ENCODE results near the gene MAP2K3. TPM values are rescaled to one million over a fixed set of nuclear protein-coding genes. Genes with fewer than 3 reads are reported as not detected.

Gene MAP2K3
- 131 TPM for polyA plus RNA-seq

- Mint-ChIP-seq H3K27ac (peak within 1 kb of the TSS; percentile 98 to 99 (median 99)), H3K27me3 (no peaks in the 10 kb centered on the region), H3K9me3 (no peaks in the 10 kb centered on the region), H3K4me3 (peak within 1 kb of the TSS; percentile 92 to 97 (median 94)), H3K36me3 (no peaks in the 10 kb centered on the region), H3K4me1 (peaks cover 37 to 54% (median 53%) of the 10 kb centered on the region in 3 donors)
These were observed at the start of gene MAP2K3 for GRCh38 chr17:21284319-21285163. Gene MAP2K3 (plus strand): TSS chr17:21284711. CDS start chr17:21284921, 210 bp downstream.

- Mint-ChIP-seq H3K4me1 (no peaks in the 10 kb centered on the region), H3K27me3 (no peaks in the 10 kb centered on the region), H3K27ac (no peak overlapping the region), H3K36me3 (peaks cover 4% of the 10 kb centered on the region), H3K9me3 (peaks cover 0 to 12% (median 3%) of the 10 kb centered on the region in 3 donors), H3K4me3 (no peak overlapping the region)
These were observed 48.6 kb upstream of the MAP2K3 start for GRCh38 chr17:21235921-21236320.

DNA sequence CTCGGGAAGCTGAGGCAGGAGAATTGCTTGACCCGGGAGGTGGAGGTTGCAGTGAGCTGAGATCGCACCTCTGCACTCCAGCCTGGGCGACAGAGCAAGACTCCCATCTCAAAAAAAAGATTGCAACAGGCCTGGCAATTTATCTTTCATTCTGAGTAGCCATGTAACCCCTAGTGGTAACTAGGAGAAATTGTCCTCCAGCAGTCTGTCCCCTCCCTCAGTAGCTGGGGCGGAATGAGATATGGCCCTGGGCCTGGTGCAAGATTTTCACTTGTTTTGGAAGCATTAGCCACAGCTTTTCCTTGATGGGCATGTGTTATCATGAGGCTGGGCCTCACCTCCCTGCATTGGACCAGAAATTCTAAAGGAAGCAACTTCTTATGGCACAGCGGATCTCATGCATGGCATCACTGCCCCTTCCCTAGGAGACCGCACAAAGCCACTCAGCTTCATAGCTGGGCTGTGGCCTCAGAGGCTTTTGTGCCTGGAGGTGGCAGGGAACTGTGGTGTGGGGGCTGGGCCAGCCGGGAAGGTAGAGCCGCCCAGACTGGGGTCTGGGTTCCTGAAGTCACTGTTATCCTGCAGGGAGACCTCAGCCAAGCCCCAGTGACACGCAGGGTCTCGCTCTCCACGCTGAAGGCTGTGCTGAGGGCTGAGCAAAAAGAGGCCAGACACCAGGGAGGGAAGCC is 44.7 kb upstream of the MAP2K3 start:
- Mint-ChIP-seq H3K4me3 (no peak overlapping the region), H3K27me3 (no peaks in the 10 kb centered on the region), H3K36me3 (no peaks in the 10 kb centered on the region), H3K4me1 (no peaks in the 10 kb centered on the region), H3K9me3 (no peaks in the 10 kb centered on the region), H3K27ac (peak overlapping the region in 1 of 3 donors; percentile 24)

DNA sequence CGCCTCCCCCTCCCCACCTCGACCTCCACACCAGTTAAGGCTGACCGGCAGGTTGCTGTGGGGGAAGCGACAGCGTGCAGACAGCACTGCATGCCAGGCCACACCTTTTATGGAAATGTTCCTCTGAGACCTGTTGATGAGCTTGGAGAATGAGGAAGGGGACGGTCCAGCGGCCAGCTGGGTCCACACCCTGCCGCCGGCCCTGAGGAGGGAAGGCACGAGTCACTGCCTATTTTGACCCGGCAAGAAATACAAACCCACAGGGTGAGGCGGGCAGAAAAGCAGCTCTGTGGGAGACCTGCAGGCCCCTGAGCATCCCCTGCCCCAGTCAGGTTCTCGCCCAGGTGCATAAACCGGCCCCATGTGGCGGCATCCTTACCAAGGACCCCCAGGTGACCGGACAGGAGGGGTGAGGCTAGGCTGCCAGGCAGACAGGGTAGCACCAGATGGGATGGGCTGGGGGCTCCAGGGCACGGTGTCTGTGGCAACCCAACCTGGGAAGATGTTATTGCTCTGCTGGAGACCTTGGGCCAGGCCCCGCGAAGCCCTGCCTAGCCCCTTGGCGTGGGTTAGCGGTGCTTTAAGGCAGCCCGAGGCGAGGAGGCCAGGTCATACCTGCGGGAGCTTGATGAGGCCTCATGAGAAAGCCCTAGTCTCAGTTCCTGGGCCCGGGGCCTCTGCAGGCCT is 44.0 kb upstream of the MAP2K3 start:
- no peak overlapping the region for H3K4me3 Mint-ChIP-seq
- H3K9me3 Mint-ChIP-seq, result no peaks in the 10 kb centered on the region
- H3K27me3 Mint-ChIP-seq, result no peaks in the 10 kb centered on the region
- no peak overlapping the region for H3K27ac Mint-ChIP-seq
- no peaks in the 10 kb centered on the region for H3K36me3 Mint-ChIP-seq
- no peaks in the 10 kb centered on the region for H3K4me1 Mint-ChIP-seq

DNA sequence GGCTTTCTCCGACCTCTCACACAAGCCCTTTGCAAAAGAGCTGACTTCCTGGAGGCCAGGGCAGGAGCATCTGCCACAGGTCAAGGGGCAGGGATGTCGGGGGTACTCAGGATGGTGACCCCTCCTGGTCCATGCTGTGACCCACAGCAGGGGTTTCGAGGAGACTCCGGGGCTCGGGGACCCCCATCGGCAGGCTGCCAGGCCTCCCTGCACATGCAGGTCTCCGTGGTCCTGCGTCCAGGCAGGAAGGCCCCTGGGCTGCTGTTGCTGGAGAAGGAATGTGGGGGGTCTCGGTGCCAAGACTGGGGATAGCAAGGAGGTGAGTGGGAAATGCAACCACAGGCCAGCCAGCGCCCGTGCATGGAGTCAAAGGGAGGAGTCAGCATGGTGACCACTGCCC is 42.9 kb upstream of the MAP2K3 start:
- H3K9me3 Mint-ChIP-seq, result no peaks in the 10 kb centered on the region
- no peaks in the 10 kb centered on the region for H3K27me3 Mint-ChIP-seq
- H3K27ac Mint-ChIP-seq, result peak overlapping the region in 1 of 3 donors; percentile 16
- no peak overlapping the region for H3K4me3 Mint-ChIP-seq
- H3K36me3 Mint-ChIP-seq, result no peaks in the 10 kb centered on the region
- no peaks in the 10 kb centered on the region for H3K4me1 Mint-ChIP-seq

- H3K27me3 Mint-ChIP-seq, result peaks cover under 1% of the 10 kb centered on the region
- no peaks in the 10 kb centered on the region for H3K9me3 Mint-ChIP-seq
- no peaks in the 10 kb centered on the region for H3K36me3 Mint-ChIP-seq
- H3K4me1 Mint-ChIP-seq, result no peaks in the 10 kb centered on the region
- no peak overlapping the region for H3K4me3 Mint-ChIP-seq
- H3K27ac Mint-ChIP-seq, result no peak overlapping the region
These were observed 42.3 kb upstream of the MAP2K3 start for GRCh38 chr17:21242026-21242697.

DNA sequence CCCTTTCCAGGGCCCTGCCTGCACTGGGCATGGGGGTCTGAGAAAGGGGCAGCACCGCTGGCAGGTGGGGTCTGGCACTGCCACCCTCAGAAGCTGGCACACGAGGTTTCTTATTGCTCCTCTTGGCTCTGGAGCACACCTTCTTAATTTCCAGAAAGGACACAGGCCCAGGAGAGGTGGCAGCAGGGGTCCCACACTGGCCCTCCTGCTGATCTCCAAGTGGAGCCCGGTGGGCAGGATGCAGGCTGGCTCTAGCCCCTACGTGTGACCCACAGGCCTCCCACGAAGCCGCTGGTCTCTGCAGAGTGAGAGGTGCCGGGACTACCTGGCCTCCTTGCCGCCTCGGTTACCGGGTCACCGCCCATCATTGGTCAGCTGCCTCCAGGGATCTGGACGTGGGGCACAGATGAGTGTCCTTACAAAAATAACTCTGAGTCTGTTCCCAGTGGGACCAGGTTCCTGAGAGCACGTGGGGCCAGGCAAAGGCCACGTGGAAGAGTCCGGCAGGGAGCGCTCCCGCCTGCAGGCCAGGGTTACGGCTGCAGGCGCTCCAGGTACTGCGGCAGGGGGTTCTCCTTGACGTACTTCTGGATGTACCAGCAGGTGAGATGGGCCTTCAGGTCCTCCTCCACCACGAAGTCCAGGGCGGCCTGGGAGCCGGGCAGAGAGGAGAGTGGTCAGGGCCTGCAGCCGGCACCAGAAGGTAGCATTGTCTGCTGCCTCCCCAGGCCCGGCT is 41.6 kb upstream of the MAP2K3 start:
- H3K27me3 Mint-ChIP-seq, result peaks cover 3% of the 10 kb centered on the region
- H3K9me3 Mint-ChIP-seq, result no peaks in the 10 kb centered on the region
- no peak overlapping the region for H3K27ac Mint-ChIP-seq
- no peaks in the 10 kb centered on the region for H3K4me1 Mint-ChIP-seq
- no peaks in the 10 kb centered on the region for H3K36me3 Mint-ChIP-seq
- no peak overlapping the region for H3K4me3 Mint-ChIP-seq

GRCh38 chr17:21243516-21244303 is 40.8 kb upstream of the MAP2K3 start:
- Mint-ChIP-seq H3K4me1 (no peaks in the 10 kb centered on the region), H3K9me3 (no peaks in the 10 kb centered on the region), H3K4me3 (no peak overlapping the region), H3K27ac (no peak overlapping the region), H3K36me3 (no peaks in the 10 kb centered on the region), H3K27me3 (peaks cover 3% of the 10 kb centered on the region)

DNA sequence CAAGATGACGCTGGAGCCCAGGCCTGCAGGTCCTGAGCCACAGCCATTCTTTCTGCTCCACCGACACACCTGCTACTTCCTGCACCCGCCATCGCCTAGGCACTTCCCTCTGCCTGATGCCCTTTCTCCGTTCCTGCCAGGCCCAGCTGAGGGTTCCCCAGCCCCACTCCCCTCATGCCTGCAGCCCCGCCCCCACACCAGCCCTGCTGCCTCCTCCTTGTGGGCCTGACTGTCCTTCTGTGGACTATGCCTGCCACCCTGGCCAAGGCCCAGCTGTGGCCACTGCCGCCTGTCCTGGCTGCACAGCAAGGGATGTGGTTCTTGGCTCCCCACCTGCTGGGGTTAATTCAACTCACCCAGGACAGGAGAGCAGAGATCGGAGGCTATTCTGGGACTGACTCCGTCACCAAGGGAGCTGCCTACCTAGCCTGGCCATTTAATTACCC is 38.8 kb upstream of the MAP2K3 start:
- no peaks in the 10 kb centered on the region for H3K36me3 Mint-ChIP-seq
- peaks cover 0 to 6% (median 0%) of the 10 kb centered on the region in 3 donors for H3K4me1 Mint-ChIP-seq
- peaks cover 3% of the 10 kb centered on the region for H3K27me3 Mint-ChIP-seq
- H3K4me3 Mint-ChIP-seq, result no peak overlapping the region
- no peaks in the 10 kb centered on the region for H3K9me3 Mint-ChIP-seq
- H3K27ac Mint-ChIP-seq, result no peak overlapping the region

GRCh38 chr17:21246698-21247097 is 37.8 kb upstream of the MAP2K3 start:
- Mint-ChIP-seq H3K36me3 (no peaks in the 10 kb centered on the region), H3K27me3 (peaks cover 3% of the 10 kb centered on the region), H3K27ac (peak overlapping the region in 1 of 3 donors; percentile 57), H3K4me1 (peaks cover 0 to 7% (median 3%) of the 10 kb centered on the region in 3 donors), H3K4me3 (no peak overlapping the region), H3K9me3 (no peaks in the 10 kb centered on the region)

DNA sequence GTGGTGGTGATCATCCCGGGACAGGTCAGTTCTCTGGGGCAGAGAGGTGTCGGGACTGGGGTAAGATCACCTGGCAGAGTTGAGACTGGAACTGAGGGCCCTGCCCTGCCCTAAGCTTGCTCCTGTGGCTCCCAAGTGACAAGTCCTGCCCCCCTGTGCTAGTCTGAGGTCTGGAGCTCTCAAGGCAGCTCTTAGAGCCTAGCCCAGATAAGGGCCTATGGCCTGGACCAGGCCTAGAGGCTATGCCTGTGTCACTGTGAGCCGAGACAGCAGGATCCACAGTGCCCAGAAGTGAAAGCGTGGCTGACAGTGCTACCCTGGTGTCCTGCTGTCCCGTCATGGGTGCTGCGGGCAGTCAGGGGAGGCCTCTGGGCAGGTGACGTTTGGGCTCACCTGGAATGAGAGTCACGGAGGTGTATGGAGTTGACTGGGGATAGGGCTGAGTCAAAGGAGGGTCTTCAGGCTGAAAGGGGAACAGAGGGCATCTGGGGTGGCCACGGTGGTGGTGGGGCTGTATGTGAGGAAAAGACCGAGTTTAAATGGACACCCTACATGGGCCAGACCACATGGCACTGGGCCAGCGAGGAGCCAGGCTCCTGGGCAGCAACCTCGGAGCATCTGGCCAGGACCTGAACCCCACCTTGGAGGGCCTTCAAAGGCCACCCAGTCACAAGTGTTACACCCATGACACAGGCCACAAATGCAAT is 36.8 kb upstream of the MAP2K3 start:
- no peaks in the 10 kb centered on the region for H3K9me3 Mint-ChIP-seq
- H3K4me1 Mint-ChIP-seq, result peaks cover 0 to 13% (median 3%) of the 10 kb centered on the region in 3 donors
- H3K27ac Mint-ChIP-seq, result peak overlapping the region in 1 of 3 donors; percentile 58
- no peak overlapping the region for H3K4me3 Mint-ChIP-seq
- peaks cover 3% of the 10 kb centered on the region for H3K27me3 Mint-ChIP-seq
- no peaks in the 10 kb centered on the region for H3K36me3 Mint-ChIP-seq

GRCh38 chr17:21248500-21248899 is 36.0 kb upstream of the MAP2K3 start:
- Mint-ChIP-seq H3K36me3 (no peaks in the 10 kb centered on the region), H3K4me3 (no peak overlapping the region), H3K27ac (peak overlapping the region in 1 of 3 donors; percentile 67), H3K9me3 (no peaks in the 10 kb centered on the region), H3K4me1 (peaks cover 3 to 17% (median 5%) of the 10 kb centered on the region in 3 donors), H3K27me3 (peaks cover 3% of the 10 kb centered on the region)
